Spleen (tissue), 11 donors: ENCODE data around the gene DLG1. TPM values are rescaled to one million over a fixed set of nuclear protein-coding genes. Genes with fewer than 3 reads are reported as not detected.

Experiments used
- DNase-seq: peaks from one replicate; pipeline ENCODE4 v3.0.0-alpha.2; 2020
- H3K27ac ChIP-seq, 8 donors: fragments of 200-600 bp; sonication (generic) in 7 of 8; 1 replicate in 4 of 8; 2 replicates in 4 of 8; pipeline versions ENCODE4 v1.5.0 to v1.8.0; 2016 to 2021; ENCODE audit warnings: inconsistent platforms in 4 of 8, mild to moderate bottlenecking in 4 of 8, moderate library complexity in 1 of 8
- H3K27me3 ChIP-seq, 7 donors: fragments of 200-600 bp; sonication (generic) in 6 of 7; replicated peaks in 1 of 7; 1 replicate in 4 of 7; 2 replicates in 3 of 7; pipeline versions ENCODE4 v1.5.0 to v1.8.0; 2016 to 2021; ENCODE audit warnings: inconsistent platforms in 3 of 7, mild to moderate bottlenecking in 1 of 7
- H3K36me3 ChIP-seq, 6 donors: fragments of 200-600 bp; sonication (generic) in 5 of 6; 1 replicate in 4 of 6; 2 replicates in 2 of 6; pipeline versions ENCODE4 v1.5.0 to v1.8.0; 2016 to 2021; ENCODE audit warnings: inconsistent platforms in 2 of 6
- H3K4me1 ChIP-seq, 6 donors: fragments of 200-600 bp; sonication (generic) in 5 of 6; 1 replicate in 3 of 6; 2 replicates in 3 of 6; pipeline versions ENCODE4 v1.5.0 to v1.8.0; 2016 to 2021; ENCODE audit warnings: inconsistent platforms in 3 of 6
- H3K4me3 ChIP-seq, 8 donors: fragments of 200-600 bp; sonication (generic) in 7 of 8; 1 replicate in 4 of 8; 2 replicates in 4 of 8; pipeline versions ENCODE4 v1.5.0 to v1.8.0; 2016 to 2021; ENCODE audit warnings: inconsistent platforms in 4 of 8, mild to moderate bottlenecking in 4 of 8, moderate library complexity in 2 of 8
- H3K9me3 ChIP-seq, 8 donors: fragments of 200-600 bp; sonication (generic) in 7 of 8; 1 replicate in 4 of 8; 2 replicates in 4 of 8; pipeline versions ENCODE4 v1.5.0 to v1.8.0; 2016 to 2021; ENCODE audit warnings: inconsistent platforms in 4 of 8
- POLR2A ChIP-seq, 3 donors: fragments of 450-650 bp; IDR thresholded peaks; one replicate each; pipeline ENCODE4 v1.5.1; 2017; ENCODE audit warnings: antibody characterized with exemption in 3 of 3, mild to moderate bottlenecking in 1 of 3
- POLR2AphosphoS5 ChIP-seq, 3 donors: sonication (generic); formaldehyde crosslinking; IDR thresholded peaks; one replicate each; pipeline ENCODE4 v1.5.1; 2017; ENCODE audit warnings: antibody characterized with exemption in 3 of 3
- WGBS, 5 donors: extraction: QIAGEN DNeasy Blood & Tissue Kit in 3 of 5; methylation state at CpG; one replicate each; pipeline versions ENCODE4 v1.1.5 to v1.1.7; 2013 to 2018; 5-methylcytosine and 5-hydroxymethylcytosine counted together
- intact Hi-C: fragments of 100-400 bp; cut with DNase I; formaldehyde crosslinking; loops from one replicate; pipeline ENCODE4 v1.15.0; 2023; ENCODE audit warnings: low total_unique reads
- polyA plus RNA-seq, 3 donors: library from polyadenylated mRNA; stranded (reverse); fragments of 200-250 nt; gene quantifications; one replicate each; pipeline ENCODE4 v1.2.1, GENCODE V29; 2013
- total RNA-seq, 7 donors: library from RNA; depleted of rRNA in 3 of 7; stranded (reverse); fragments of >200 nt in 3 of 7; fragmentation: NEBNext Ultra II Directional in 4 of 7; extraction: Animal tissue kit (Norgen Biotek cat#: 25700) in 4 of 7; gene quantifications; one replicate each; pipeline versions ENCODE4 v1.1.0 to v1.2.1, GENCODE V29; 2016 to 2021
- TF ChIP-seq, protein P1 (sequence below), 11 experiments: fragments of 200-600 bp in 7 of 11; fragments of 450-650 bp in 4 of 11; sonication (generic) in 4 of 11; IDR thresholded peaks in 8 of 11; conservative IDR thresholded peaks in 3 of 11; 1 replicate in 7 of 11; 2 replicates in 4 of 11; pipeline versions ENCODE4 v1.4.0 to v1.8.0; 2016 to 2021; ENCODE audit warnings: antibody characterized with exemption in 11 of 11, inconsistent platforms in 4 of 11, mild to moderate bottlenecking in 1 of 11
- donor health status: healthy with polysubstance abuse.
- donor health status: DM: no; HTN: no; CAD: no; lungs with moderate emphysema.
- donor health status: DM: no; HTN: no; CAD: no.
- donor health status: Bipolar disorder and iron deficiency.
- donor health status: healthy.
- donor health status: DM: no; HTN: no; CAD: no.
- donor health status: DM: yes; HTN: yes; CAD: no.

DLG1 gene
- total and polyA plus RNA-seq, 10 donors = 11.0 to 92.3 (median 59.1) TPM

DNA sequence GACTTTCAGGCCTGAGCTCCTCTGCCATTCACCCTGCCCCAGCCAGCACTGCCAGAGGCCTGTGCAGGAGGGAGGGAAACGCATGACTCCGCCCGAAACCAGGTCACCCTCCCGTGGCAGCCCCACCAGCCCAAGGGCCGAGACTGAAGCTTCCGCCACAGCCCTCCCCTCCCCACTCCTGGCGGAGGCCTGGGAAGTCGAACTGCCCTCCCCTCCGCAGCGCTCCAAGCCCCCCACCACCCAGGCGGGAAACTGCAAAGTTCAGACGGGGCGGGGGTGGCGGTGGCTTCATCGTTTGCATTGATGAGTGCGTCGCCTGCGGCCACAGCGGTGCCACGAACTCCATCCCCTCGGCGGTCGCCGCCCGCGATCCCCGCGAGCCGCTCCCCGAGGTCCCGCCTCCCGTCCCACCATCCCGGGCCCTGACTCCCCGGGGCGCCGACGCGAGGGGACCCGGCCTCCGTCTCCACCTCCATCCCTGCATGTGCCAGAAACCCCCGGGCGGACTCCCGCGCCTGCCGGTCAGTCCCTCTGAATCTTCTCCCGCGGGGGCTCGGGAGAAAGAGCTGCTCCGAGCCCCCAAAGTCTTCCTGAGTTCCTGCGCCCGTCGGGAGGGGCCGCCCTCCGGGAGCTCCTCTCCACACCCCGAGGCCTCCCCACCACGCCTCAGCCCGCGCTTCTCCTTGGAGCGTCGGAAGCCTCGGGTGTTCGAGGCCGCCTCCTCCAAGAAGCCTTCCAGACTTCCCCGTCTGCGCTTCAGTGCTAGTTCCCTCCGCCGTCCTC is 269.5 kb downstream of the DLG1 start:
- Histone ChIP-seq H3K36me3 (no peaks in the 10 kb centered on the region), H3K4me3 (peak overlapping the region; percentile 25 to 79 (median 48)), H3K4me1 (peaks cover 6 to 47% (median 21%) of the 10 kb centered on the region in 6 donors), H3K27me3 (peaks cover 0 to 90% (median 18%) of the 10 kb centered on the region in 7 donors), H3K27ac (no peak overlapping the region), H3K9me3 (no peaks in the 10 kb centered on the region)
- WGBS, 5 donors = 3 to 8% (median 5%) methylated on average over 25 to 67 of the region's 67 CpGs
- intact Hi-C loops = no loop called here
- TF ChIP-seq, protein P1, sequence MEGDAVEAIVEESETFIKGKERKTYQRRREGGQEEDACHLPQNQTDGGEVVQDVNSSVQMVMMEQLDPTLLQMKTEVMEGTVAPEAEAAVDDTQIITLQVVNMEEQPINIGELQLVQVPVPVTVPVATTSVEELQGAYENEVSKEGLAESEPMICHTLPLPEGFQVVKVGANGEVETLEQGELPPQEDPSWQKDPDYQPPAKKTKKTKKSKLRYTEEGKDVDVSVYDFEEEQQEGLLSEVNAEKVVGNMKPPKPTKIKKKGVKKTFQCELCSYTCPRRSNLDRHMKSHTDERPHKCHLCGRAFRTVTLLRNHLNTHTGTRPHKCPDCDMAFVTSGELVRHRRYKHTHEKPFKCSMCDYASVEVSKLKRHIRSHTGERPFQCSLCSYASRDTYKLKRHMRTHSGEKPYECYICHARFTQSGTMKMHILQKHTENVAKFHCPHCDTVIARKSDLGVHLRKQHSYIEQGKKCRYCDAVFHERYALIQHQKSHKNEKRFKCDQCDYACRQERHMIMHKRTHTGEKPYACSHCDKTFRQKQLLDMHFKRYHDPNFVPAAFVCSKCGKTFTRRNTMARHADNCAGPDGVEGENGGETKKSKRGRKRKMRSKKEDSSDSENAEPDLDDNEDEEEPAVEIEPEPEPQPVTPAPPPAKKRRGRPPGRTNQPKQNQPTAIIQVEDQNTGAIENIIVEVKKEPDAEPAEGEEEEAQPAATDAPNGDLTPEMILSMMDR (IDR thresholded peaks at IDR 0.05 in 8 of 11, conservative IDR thresholded peaks at IDR 0.05 in 3 of 11) = no peak
- TF ChIP-seq POLR2AphosphoS5 (IDR thresholded peaks at IDR 0.05) = no peak
- TF ChIP-seq POLR2A (IDR thresholded peaks at IDR 0.05) = no peak
- peak; percentile 75 for DNase-seq

DNA sequence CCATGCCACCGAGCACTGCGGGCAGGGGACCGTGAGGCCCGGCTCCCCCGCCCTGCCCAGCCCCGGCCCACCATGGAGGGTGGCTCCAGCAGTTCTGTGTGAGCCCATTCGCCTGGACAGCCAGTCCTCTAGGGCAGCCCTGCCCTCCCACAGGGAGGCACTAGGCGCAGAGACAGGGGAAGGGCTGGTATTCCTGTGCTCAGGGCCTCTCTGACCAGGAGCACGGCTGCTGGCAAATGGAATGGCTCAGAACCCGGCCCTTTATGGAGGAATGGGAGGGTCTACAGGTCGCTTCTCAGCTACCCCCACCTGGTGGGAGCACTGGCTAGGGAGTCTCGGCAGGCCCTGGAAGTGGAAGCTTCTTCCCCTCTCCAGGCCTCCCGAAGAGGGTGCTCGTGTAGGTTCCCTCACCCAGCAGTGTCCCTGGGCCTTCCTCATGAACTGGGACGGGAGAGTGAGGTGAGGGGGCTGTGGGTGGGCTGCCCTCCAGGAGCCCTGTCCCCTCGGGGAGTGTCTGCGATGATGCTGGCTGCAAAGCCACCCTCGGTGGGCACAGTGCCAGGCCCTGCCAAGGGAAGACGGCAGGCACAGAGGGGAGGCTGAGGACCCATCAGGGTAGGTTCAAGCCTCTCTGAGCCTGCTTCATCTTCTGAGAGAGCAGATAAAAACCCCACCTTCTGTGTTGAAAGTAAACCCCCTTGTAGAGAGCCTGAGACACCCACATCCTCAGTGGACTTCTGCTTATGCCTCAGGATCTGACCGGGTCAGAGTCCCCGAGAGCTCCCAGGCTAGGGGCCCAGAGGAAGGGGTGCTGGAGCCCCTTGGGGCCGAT is 270.3 kb downstream of the DLG1 start:
- H3K4me3 ChIP-seq = peak overlapping the region in 3 of 8 donors; percentile 57 to 79 (median 58)

DNA sequence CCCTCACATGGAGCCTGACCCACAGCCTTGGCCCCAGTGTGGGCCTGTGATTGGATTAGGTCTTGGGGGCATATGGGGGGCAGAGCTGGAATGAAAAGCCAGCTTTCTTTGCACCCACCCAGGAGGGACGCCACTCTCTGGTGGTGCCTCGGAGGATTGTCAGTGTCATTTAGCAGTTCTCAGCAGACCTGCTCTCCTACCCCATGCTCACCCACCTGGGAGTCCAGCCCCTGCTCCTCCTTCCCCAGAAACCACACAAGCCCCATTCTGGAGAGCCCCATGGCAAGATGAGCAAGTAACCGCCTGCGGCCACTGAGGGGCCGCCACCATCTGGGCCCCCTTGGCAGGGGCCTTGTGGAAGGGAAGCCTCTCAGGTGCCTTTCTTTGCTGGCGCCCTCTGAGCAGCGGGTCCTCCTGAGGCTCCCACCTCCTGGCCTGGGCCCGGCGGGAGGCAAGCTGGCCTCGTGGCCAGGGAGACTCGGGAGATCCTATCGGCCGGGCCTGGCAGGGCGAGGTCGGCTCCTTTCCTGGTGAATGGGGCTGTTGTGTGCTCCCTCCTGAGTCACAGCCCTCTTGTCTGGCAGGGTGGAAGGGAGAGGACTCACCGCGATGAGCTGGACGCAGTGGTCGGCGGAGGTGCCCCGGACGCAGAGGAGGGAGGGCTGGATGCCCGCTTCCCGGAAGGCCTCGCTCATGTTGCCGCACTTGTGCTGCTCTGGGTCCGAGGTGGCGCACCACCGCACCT is 271.1 kb downstream of the DLG1 start:
- Histone ChIP-seq H3K27me3 (peaks cover 0 to 98% (median 18%) of the 10 kb centered on the region in 7 donors), H3K27ac (no peak overlapping the region), H3K4me1 (peaks cover 12 to 62% (median 35%) of the 10 kb centered on the region in 6 donors), H3K36me3 (no peaks in the 10 kb centered on the region), H3K4me3 (no peak overlapping the region), H3K9me3 (no peaks in the 10 kb centered on the region)
- TF ChIP-seq, protein P1 (IDR thresholded peaks at IDR 0.05 in 8 of 11, conservative IDR thresholded peaks at IDR 0.05 in 3 of 11) = no peak
- TF ChIP-seq POLR2A (IDR thresholded peaks at IDR 0.05) (no peak), POLR2AphosphoS5 (IDR thresholded peaks at IDR 0.05) (no peak)
- DNase-seq = no peak
- intact Hi-C loops = no loop called here
- WGBS, 5 donors = 95 to 97% (median 97%) methylated on average over 13 to 29 of the region's 29 CpGs

More for the DNA sequence above, 270.3 kb downstream of the DLG1 start:
- TF ChIP-seq, protein P1 (IDR thresholded peaks at IDR 0.05 in 8 of 11, conservative IDR thresholded peaks at IDR 0.05 in 3 of 11) = no peak
- TF ChIP-seq POLR2A (IDR thresholded peaks at IDR 0.05) (no peak), POLR2AphosphoS5 (IDR thresholded peaks at IDR 0.05) (no peak)
- intact Hi-C loops = no loop called here
- WGBS, 5 donors = 68 to 85% (median 77%) methylated on average over 7 to 22 of the region's 22 CpGs
- no peaks in the 10 kb centered on the region for H3K36me3 ChIP-seq
- no peak overlapping the region for H3K27ac ChIP-seq
- no peak for DNase-seq
- peaks cover 0 to 91% (median 18%) of the 10 kb centered on the region in 7 donors for H3K27me3 ChIP-seq
- H3K9me3 ChIP-seq = no peaks in the 10 kb centered on the region
- H3K4me1 ChIP-seq = peaks cover 12 to 55% (median 29%) of the 10 kb centered on the region in 6 donors
